Measurements from ENCODE around the gene LIMA1. TPM values are rescaled to one million over a fixed set of nuclear protein-coding genes. Genes with fewer than 3 reads are reported as not detected.
"Not testable (repeated sequence)": the region's sequence is repeated elsewhere in the genome, so short reads cannot be mapped to it uniquely, and the experiment has no call there.

Gene LIMA1
- total RNA-seq, 1 donor from 2014 or later, result 96.6 TPM

DNA sequence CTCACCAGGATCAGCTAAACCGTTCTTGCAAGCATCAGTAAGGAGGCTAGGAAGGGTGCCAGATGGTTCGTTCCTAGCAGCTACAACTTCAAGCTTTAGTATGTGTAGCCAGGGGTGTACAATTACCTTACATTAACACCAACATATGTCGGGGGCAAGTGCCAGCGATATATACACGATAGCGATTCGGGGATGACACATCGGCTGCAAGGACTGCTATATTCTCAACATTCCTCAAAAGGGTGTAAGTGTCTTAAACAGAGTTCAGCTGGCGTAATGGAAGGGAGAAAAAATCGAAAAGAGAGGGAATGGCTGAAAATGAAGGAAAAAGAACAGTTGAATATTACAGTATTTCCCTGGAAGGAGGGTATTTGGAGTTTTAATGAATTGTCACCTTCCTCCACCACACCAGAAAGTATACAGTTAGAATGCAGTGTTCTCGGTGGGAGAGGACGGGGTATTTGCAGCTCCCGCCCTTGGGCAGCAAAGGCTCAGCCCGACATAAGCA is 545 bp downstream of the LIMA1 start:
- Mint-ChIP-seq H3K27ac (ENCODE audit: unreplicated experiment) (peak overlapping the region; percentile 78), H3K36me3 (ENCODE audit: unreplicated experiment) (no peaks in the 10 kb centered on the region), H3K4me3 (ENCODE audit: unreplicated experiment) (peak overlapping the region; percentile 97), H3K4me1 (ENCODE audit: unreplicated experiment) (peaks cover 18% of the 10 kb centered on the region), H3K9me3 (ENCODE audit: unreplicated experiment) (no peaks in the 10 kb centered on the region), H3K27me3 (ENCODE audit: unreplicated experiment) (no peaks in the 10 kb centered on the region)
- TF ChIP-seq, protein P1, sequence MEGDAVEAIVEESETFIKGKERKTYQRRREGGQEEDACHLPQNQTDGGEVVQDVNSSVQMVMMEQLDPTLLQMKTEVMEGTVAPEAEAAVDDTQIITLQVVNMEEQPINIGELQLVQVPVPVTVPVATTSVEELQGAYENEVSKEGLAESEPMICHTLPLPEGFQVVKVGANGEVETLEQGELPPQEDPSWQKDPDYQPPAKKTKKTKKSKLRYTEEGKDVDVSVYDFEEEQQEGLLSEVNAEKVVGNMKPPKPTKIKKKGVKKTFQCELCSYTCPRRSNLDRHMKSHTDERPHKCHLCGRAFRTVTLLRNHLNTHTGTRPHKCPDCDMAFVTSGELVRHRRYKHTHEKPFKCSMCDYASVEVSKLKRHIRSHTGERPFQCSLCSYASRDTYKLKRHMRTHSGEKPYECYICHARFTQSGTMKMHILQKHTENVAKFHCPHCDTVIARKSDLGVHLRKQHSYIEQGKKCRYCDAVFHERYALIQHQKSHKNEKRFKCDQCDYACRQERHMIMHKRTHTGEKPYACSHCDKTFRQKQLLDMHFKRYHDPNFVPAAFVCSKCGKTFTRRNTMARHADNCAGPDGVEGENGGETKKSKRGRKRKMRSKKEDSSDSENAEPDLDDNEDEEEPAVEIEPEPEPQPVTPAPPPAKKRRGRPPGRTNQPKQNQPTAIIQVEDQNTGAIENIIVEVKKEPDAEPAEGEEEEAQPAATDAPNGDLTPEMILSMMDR (IDR thresholded peaks at IDR 0.05), result no peak
- no peak for DNase-seq (ENCODE audit: extremely low spot score, unreplicated experiment)

DNA sequence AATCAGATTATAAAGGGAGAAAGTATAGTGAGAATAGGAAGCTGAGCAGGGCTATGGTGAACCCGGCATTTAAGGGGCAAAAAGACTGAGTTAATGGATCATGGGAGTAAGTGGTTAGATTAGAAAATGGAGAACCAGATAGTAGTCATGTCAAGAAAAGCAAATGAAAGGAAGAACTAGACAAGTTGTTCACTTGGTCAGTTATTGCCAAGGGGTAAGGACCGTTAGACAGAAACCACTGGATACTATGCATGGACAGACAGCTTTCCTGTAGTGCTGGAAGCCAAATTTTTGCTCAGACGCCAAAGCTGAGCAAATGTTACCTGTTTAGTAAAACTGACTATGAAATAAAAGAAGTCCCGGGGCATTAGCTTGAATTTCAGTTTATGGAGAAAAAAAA is 3.8 kb downstream of the LIMA1 start:
- Mint-ChIP-seq H3K4me3 (ENCODE audit: unreplicated experiment) (no peak overlapping the region), H3K27me3 (ENCODE audit: unreplicated experiment) (no peaks in the 10 kb centered on the region)

DNA sequence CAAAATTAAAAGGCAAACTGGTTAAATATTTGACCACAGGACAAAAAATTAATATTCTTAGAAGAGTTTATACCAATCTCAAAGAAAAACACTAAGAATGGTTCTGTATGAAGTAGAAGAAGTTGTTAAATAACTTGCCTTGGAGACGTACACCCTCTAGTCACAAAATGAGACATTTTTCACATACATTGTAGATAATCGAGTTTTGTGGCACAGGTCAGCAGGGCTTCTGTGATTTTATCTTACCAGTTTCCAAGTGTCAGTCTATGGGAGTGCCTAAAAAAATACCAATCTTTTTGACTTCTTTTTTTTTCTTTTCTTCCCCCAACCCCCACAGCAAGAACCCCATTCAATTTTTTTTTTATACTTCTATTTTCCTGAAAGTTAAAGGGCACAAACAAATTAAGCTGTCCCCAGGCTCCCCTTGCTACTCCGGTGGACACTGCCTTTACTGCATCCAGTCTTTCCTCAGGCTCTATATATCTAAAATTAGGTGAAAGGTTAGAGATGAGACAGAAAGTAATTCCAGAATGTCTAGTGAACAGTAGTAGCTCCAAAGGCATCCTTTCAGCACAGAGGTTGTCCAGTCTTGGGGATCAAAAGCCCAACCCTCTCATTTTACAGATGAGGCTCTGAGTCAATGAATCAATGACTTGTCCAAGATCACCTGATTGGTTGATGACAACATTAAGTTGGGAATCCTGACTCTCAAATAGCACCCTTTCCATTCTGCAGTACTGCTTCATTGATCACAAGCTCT is 6.2 kb downstream of the LIMA1 start:
- H3K27ac Mint-ChIP-seq (ENCODE audit: unreplicated experiment), result no peak overlapping the region
- H3K36me3 Mint-ChIP-seq (ENCODE audit: unreplicated experiment), result peaks cover 3% of the 10 kb centered on the region
- H3K27me3 Mint-ChIP-seq (ENCODE audit: unreplicated experiment), result no peaks in the 10 kb centered on the region
- H3K4me3 Mint-ChIP-seq (ENCODE audit: unreplicated experiment), result no peak overlapping the region
- H3K9me3 Mint-ChIP-seq (ENCODE audit: unreplicated experiment), result no peaks in the 10 kb centered on the region
- no peak for DNase-seq (ENCODE audit: extremely low spot score, unreplicated experiment)
- peaks cover 9% of the 10 kb centered on the region for H3K4me1 Mint-ChIP-seq (ENCODE audit: unreplicated experiment)
- TF ChIP-seq, protein P1 (IDR thresholded peaks at IDR 0.05), result no peak

More for the DNA sequence above, 3.8 kb downstream of the LIMA1 start:
- TF ChIP-seq, protein P1 (IDR thresholded peaks at IDR 0.05), result no peak
- Mint-ChIP-seq H3K4me1 (ENCODE audit: unreplicated experiment) (peaks cover 21% of the 10 kb centered on the region), H3K27ac (ENCODE audit: unreplicated experiment) (no peak overlapping the region), H3K9me3 (ENCODE audit: unreplicated experiment) (no peaks in the 10 kb centered on the region), H3K36me3 (ENCODE audit: unreplicated experiment) (peaks cover 3% of the 10 kb centered on the region)
- no peak for DNase-seq (ENCODE audit: extremely low spot score, unreplicated experiment)

DNA sequence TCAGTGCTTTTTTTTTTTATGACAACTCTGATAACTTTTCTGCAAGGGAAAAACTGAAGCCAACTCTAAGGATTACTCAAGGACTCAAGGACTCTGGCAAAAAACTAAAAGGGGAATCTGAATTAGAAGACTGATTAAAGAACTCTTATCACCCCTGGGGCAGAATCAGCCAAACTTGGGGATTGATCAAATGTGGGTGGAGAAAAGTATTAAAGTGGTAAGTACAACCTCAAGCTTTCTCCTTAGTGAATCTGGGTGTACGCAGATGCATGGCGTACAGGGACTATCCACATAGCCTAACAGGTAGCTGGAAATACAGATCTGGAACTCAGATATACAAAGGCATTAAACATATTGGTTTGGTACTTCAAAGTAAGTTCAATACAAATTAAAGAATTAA is 7.3 kb downstream of the LIMA1 start:
- H3K27me3 Mint-ChIP-seq (ENCODE audit: unreplicated experiment), result no peaks in the 10 kb centered on the region
- peaks cover 17% of the 10 kb centered on the region for H3K4me1 Mint-ChIP-seq (ENCODE audit: unreplicated experiment)
- H3K36me3 Mint-ChIP-seq (ENCODE audit: unreplicated experiment), result peaks cover 3% of the 10 kb centered on the region
- no peaks in the 10 kb centered on the region for H3K9me3 Mint-ChIP-seq (ENCODE audit: unreplicated experiment)
- TF ChIP-seq, protein P1 (IDR thresholded peaks at IDR 0.05), result no peak
- H3K4me3 Mint-ChIP-seq (ENCODE audit: unreplicated experiment), result no peak overlapping the region
- H3K27ac Mint-ChIP-seq (ENCODE audit: unreplicated experiment), result no peak overlapping the region
- no peak for DNase-seq (ENCODE audit: extremely low spot score, unreplicated experiment)

DNA sequence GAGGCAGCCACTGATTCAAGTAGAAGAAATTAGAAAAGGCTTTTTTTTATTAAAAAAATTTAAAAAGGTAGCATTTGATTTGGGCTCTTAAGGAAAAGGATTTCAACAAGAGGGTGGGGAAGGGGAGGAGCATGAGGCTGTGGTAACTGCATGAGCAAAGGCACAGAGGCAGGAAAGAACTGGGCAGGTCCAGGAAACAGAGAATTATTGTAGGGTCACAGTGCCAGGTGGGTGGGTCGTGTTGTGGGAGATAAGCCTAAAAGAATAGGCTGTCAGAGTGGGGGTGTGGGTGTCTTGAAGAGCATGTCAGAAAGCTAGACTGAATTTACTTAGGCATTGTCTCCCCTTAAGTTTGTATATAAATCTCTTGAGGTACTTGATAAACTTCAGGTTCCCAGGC is 7.8 kb downstream of the LIMA1 start:
- Mint-ChIP-seq H3K36me3 (ENCODE audit: unreplicated experiment) (peaks cover 3% of the 10 kb centered on the region), H3K4me1 (ENCODE audit: unreplicated experiment) (peaks cover 17% of the 10 kb centered on the region), H3K9me3 (ENCODE audit: unreplicated experiment) (no peaks in the 10 kb centered on the region), H3K27me3 (ENCODE audit: unreplicated experiment) (no peaks in the 10 kb centered on the region), H3K27ac (ENCODE audit: unreplicated experiment) (no peak overlapping the region), H3K4me3 (ENCODE audit: unreplicated experiment) (no peak overlapping the region)
- TF ChIP-seq, protein P1 (IDR thresholded peaks at IDR 0.05), result no peak
- no peak for DNase-seq (ENCODE audit: extremely low spot score, unreplicated experiment)

DNA sequence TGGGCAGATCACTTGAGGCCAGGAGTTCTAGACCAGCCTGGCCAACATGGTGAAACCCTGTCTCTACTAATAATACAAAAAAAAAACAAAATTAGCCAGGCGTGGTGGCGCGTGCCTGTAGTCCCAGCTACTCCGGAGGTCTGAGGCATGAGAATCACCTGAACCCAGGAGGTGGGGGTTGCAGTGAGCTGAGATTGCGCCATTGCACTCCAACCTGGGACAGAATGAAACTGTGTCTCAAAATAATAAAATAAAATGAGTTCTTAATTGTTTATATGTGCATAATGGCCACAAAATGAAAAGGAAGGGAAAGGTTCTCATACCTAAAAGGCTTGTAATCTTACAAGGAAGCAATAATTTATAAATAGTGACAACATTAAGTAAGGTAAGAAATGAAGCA is 8.2 kb downstream of the LIMA1 start:
- not testable (repeated sequence) for H3K36me3 Mint-ChIP-seq (ENCODE audit: unreplicated experiment); H3K4me3 Mint-ChIP-seq (ENCODE audit: unreplicated experiment); H3K27me3 Mint-ChIP-seq (ENCODE audit: unreplicated experiment); DNase-seq (ENCODE audit: extremely low spot score, unreplicated experiment); H3K9me3 Mint-ChIP-seq (ENCODE audit: unreplicated experiment); H3K27ac Mint-ChIP-seq (ENCODE audit: unreplicated experiment)
- peaks cover 17% of the 10 kb centered on the region for H3K4me1 Mint-ChIP-seq (ENCODE audit: unreplicated experiment)
